ENCODE measurements around the gene CLBA1. TPM values are rescaled to one million over a fixed set of nuclear protein-coding genes. Genes with fewer than 3 reads are reported as not detected.
A peak's percentile ranks its signal among the peaks of the same experiment; 100 is the strongest.

CLBA1 gene
- total RNA-seq, 1 donor from 2014 or later: 10.2 TPM

DNA sequence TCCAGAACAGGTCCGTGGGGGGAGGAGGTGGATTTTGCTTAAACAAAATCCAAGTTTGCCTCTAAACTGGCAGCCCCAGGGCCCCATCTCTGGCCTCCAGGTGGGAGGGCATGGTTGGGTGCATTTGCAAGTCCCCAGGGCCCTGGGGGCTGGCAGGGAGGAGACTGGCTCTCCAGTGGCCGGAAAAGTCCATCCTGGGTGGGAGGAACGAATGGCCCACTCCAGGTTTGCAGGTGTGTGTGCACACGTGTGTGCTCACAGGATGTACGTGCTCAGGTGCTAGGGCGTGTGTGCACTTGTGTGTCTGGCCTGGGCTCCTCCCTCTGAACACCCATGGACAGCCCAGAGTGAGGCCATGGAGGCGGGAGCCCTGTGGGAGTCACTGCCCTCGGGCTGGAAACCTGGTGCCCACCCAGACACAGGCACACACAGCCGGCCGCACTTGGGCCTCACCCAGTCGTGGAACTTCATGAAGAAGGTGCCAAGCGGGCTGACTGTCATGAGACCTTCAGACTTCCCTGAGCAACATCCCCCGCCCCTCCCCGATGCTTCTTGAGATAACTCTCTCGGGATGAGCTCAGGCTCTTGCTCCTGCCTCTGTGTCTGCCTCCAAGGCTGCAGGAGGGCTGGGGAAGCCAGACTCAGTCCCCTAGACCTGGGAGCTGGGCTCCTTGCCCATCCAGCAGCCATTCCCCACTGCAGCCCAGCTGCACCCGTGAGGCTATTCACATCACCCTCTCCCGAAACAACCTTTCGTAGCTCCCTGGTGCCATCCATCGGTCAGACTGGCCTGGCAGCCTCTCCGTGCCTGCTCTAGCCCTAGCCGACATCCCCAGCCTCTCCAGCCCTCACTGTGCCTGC is 16.8 kb upstream of the CLBA1 start:
- H3K27ac Mint-ChIP-seq: peak overlapping the region; percentile 56
- no peak for TF ChIP-seq CTCF (IDR thresholded peaks at IDR 0.05; ENCODE audit: unreplicated experiment)
- no peak for DNase-seq (ENCODE audit: low spot score in 2 of 2, unreplicated experiment in 2 of 2)
- H3K27me3 Mint-ChIP-seq (ENCODE audit: low read depth): no peaks in the 10 kb centered on the region
- peak overlapping the region; percentile 61 for H3K4me3 Mint-ChIP-seq
- H3K36me3 Mint-ChIP-seq: no peaks in the 10 kb centered on the region
- H3K4me1 Mint-ChIP-seq: peaks cover 18% of the 10 kb centered on the region
- no peaks in the 10 kb centered on the region for H3K9me3 Mint-ChIP-seq

DNA sequence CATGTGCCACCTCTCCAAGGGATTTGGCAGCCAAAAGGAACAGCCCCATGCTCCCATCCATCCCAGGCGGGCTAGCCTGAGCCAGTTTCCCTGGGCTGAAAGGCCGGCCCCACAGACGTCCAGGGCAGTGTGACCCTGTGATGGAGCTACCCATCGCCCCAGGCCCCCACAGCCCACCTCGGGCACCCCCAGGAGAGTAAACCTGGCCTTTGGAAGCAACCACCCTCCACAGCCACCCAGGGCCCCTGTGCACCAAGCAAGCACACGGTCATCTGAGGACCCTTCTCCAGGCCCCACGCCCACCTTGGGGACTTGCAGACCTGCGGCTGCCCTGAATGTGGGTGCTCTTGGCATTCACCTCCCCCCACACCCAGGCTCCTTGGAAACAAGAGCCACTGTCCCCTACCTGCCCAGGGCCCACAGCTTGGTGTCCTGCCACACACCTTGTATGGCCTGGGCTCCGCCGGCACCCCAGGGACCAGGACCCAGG is 15.8 kb upstream of the CLBA1 start:
- no peak overlapping the region for H3K27ac Mint-ChIP-seq
- H3K9me3 Mint-ChIP-seq: no peaks in the 10 kb centered on the region
- no peaks in the 10 kb centered on the region for H3K36me3 Mint-ChIP-seq
- no peak overlapping the region for H3K4me3 Mint-ChIP-seq
- no peak for DNase-seq (ENCODE audit: low spot score in 2 of 2, unreplicated experiment in 2 of 2)
- H3K27me3 Mint-ChIP-seq (ENCODE audit: low read depth): no peaks in the 10 kb centered on the region
- TF ChIP-seq CTCF (IDR thresholded peaks at IDR 0.05; ENCODE audit: unreplicated experiment): no peak
- peaks cover 18% of the 10 kb centered on the region for H3K4me1 Mint-ChIP-seq

DNA sequence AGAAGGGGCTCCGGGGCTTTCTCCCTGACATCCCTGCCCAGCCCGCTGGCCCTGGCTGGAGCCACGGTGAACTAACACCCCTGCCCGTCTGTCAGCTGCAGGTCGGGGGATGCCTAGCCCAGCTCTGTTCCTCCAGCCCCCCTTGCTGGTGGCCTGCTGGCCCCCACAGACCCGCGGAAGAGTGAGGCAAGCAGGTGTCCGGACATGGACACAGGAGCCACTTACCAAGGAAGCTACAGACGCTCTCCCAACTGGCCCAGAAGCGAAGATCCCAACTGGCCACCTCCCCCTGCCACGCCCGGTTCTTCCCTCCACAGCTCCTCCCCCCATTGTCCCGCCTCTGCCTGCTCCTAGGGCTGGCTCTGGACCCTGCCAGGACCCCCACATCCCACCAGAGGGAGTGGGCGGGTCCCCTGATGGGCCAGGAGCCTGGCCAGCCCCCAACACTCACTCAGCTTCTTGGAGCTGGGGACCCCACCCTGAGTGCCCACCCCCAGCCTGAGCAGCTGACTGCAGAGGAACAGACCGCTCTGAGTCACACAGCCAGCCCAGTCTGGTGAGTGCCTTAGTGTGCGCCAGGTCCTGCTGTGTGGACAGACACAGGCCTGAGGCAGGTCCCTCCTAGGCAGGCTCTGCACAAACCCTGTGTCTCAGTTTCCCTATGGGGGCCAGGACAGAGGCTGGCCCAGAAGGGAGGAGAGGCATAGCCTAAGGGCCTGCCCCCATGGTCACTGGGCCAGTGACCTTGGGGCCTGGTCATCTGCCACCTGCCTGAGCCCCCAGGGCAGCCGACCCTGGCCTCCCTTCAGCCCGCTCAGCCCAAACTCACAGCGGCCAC is 15.1 kb upstream of the CLBA1 start:
- Mint-ChIP-seq H3K27me3 (ENCODE audit: low read depth) (no peaks in the 10 kb centered on the region), H3K4me1 (peaks cover 18% of the 10 kb centered on the region), H3K27ac (no peak overlapping the region), H3K36me3 (no peaks in the 10 kb centered on the region), H3K4me3 (no peak overlapping the region), H3K9me3 (no peaks in the 10 kb centered on the region)
- no peak for TF ChIP-seq CTCF (IDR thresholded peaks at IDR 0.05; ENCODE audit: unreplicated experiment)
- no peak for DNase-seq (ENCODE audit: low spot score in 2 of 2, unreplicated experiment in 2 of 2)

GRCh38 chr14:104971447-104972240 is 13.9 kb upstream of the CLBA1 start:
- Mint-ChIP-seq H3K9me3 (no peaks in the 10 kb centered on the region), H3K4me1 (peaks cover 22% of the 10 kb centered on the region), H3K27ac (no peak overlapping the region), H3K4me3 (no peak overlapping the region), H3K36me3 (no peaks in the 10 kb centered on the region), H3K27me3 (ENCODE audit: low read depth) (peaks cover 8% of the 10 kb centered on the region)
- DNase-seq (ENCODE audit: low spot score in 2 of 2, unreplicated experiment in 2 of 2): no peak
- TF ChIP-seq CTCF (IDR thresholded peaks at IDR 0.05; ENCODE audit: unreplicated experiment): no peak

All from mesothelial cell of epicardium (in vitro differentiated cells).